ENCODE results near the gene FAHD2A.

- no peak for TF ChIP-seq CTCF (IDR thresholded peaks at IDR 0.05)
- TF ChIP-seq ZFX (IDR thresholded peaks at IDR 0.05; ENCODE audit: borderline replicate concordance) = no peak
Measured at GRCh38 chr2:95359501-95359930, 43.0 kb upstream of the FAHD2A start.

Measured in 22Rv1 (cell line).